Measurements from ENCODE around the gene SHISAL2B.

- TF ChIP-seq, protein P1, sequence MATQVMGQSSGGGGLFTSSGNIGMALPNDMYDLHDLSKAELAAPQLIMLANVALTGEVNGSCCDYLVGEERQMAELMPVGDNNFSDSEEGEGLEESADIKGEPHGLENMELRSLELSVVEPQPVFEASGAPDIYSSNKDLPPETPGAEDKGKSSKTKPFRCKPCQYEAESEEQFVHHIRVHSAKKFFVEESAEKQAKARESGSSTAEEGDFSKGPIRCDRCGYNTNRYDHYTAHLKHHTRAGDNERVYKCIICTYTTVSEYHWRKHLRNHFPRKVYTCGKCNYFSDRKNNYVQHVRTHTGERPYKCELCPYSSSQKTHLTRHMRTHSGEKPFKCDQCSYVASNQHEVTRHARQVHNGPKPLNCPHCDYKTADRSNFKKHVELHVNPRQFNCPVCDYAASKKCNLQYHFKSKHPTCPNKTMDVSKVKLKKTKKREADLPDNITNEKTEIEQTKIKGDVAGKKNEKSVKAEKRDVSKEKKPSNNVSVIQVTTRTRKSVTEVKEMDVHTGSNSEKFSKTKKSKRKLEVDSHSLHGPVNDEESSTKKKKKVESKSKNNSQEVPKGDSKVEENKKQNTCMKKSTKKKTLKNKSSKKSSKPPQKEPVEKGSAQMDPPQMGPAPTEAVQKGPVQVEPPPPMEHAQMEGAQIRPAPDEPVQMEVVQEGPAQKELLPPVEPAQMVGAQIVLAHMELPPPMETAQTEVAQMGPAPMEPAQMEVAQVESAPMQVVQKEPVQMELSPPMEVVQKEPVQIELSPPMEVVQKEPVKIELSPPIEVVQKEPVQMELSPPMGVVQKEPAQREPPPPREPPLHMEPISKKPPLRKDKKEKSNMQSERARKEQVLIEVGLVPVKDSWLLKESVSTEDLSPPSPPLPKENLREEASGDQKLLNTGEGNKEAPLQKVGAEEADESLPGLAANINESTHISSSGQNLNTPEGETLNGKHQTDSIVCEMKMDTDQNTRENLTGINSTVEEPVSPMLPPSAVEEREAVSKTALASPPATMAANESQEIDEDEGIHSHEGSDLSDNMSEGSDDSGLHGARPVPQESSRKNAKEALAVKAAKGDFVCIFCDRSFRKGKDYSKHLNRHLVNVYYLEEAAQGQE (IDR thresholded peaks at IDR 0.05) = no peak
- TF ChIP-seq, protein P2, sequence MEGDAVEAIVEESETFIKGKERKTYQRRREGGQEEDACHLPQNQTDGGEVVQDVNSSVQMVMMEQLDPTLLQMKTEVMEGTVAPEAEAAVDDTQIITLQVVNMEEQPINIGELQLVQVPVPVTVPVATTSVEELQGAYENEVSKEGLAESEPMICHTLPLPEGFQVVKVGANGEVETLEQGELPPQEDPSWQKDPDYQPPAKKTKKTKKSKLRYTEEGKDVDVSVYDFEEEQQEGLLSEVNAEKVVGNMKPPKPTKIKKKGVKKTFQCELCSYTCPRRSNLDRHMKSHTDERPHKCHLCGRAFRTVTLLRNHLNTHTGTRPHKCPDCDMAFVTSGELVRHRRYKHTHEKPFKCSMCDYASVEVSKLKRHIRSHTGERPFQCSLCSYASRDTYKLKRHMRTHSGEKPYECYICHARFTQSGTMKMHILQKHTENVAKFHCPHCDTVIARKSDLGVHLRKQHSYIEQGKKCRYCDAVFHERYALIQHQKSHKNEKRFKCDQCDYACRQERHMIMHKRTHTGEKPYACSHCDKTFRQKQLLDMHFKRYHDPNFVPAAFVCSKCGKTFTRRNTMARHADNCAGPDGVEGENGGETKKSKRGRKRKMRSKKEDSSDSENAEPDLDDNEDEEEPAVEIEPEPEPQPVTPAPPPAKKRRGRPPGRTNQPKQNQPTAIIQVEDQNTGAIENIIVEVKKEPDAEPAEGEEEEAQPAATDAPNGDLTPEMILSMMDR (IDR thresholded peaks at IDR 0.05; ENCODE audit: low read depth, low read length, missing input control) = no peak
- TF ChIP-seq RAD21 (IDR thresholded peaks at IDR 0.05) = no peak
These were observed 36.3 kb upstream of the SHISAL2B start for GRCh38 chr5:64653766-64654560.
